ENCODE data around the gene PTPRQ.

The PTPRQ gene

GRCh38 chr12:80607361-80608135 lies 163.5 kb downstream of the PTPRQ start:
- peak; percentile 48 for TF ChIP-seq CTCF (conservative IDR thresholded peaks at IDR 0.05; ENCODE audit: low read depth, low read length)
- no peak for DNase-seq (ENCODE audit: low read depth)
- H3K4me3 ChIP-seq (ENCODE audit: low read length) = no peak overlapping the region

GRCh38 chr12:80617733-80618132 lies 173.7 kb downstream of the PTPRQ start:
- no peak overlapping the region for H3K4me3 ChIP-seq (ENCODE audit: low read length)
- no peak for DNase-seq (ENCODE audit: low read depth)
- no peak for TF ChIP-seq CTCF (conservative IDR thresholded peaks at IDR 0.05; ENCODE audit: low read depth, low read length)

GRCh38 chr12:80620281-80620680 lies 176.2 kb downstream of the PTPRQ start:
- TF ChIP-seq CTCF (conservative IDR thresholded peaks at IDR 0.05; ENCODE audit: low read depth, low read length) = no peak

DNA sequence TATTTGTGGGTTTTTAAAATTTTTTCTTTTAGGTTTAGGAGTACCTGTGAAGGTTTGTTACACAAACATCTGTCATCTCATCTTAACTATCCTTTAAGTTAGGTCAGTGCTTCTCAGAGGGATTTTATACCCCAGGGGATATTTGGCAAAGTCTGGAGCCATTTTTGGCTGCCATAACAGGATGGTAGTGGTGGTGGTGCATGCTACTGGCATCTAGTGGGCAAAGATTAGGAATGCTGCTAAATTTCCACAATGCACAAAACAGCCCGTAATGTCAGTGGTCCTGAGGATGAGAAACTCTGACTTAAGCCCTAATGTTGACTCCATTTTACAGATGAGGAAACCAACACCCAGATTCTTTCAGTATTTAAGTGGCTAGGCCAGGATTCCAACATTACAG lies 178.2 kb downstream of the PTPRQ start:
- no peak for DNase-seq (ENCODE audit: low read depth)

More at GRCh38 chr12:80620281-80620680, 176.2 kb downstream of the PTPRQ start:
- no peak for DNase-seq (ENCODE audit: low read depth)
- no peak overlapping the region for H3K4me3 ChIP-seq (ENCODE audit: low read length)

GRCh38 chr12:80625051-80625450 lies 181.0 kb downstream of the PTPRQ start:
- no peak overlapping the region for H3K4me3 ChIP-seq (ENCODE audit: low read length)
- no peak for DNase-seq (ENCODE audit: low read depth)
- no peak for TF ChIP-seq CTCF (conservative IDR thresholded peaks at IDR 0.05; ENCODE audit: low read depth, low read length)

More for the DNA sequence above, 178.2 kb downstream of the PTPRQ start:
- TF ChIP-seq CTCF (conservative IDR thresholded peaks at IDR 0.05; ENCODE audit: low read depth, low read length) = peak; percentile 51
- no peak overlapping the region for H3K4me3 ChIP-seq (ENCODE audit: low read length)

DNA sequence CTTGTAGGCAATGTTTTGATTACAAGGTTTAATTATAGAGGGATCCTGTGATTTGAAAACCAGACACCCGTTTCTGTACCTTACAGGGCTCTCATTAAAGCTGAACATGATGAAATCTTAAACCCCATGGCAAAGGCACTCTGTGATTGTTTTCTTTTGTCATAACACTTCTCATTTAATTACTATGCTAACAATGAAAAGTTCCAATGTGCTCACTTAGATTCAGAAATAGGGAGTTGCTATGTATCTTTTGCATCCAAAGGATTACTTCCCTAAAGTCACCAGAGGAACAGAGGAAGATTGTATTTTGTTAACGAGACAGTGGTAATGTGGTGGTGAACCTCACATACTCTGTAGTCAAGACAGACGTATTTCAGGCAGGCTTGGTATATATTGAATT lies 181.9 kb downstream of the PTPRQ start:
- TF ChIP-seq CTCF (conservative IDR thresholded peaks at IDR 0.05; ENCODE audit: low read depth, low read length) = no peak
- DNase-seq (ENCODE audit: low read depth) = no peak
- no peak overlapping the region for H3K4me3 ChIP-seq (ENCODE audit: low read length)

- DNase-seq (ENCODE audit: low read depth) = no peak
- TF ChIP-seq CTCF (conservative IDR thresholded peaks at IDR 0.05; ENCODE audit: low read depth, low read length) = no peak
- H3K4me3 ChIP-seq (ENCODE audit: low read length) = no peak overlapping the region
Observed at GRCh38 chr12:80627782-80628181, 183.7 kb downstream of the PTPRQ start.

Data from retinal pigment epithelial cell (primary cell).